ENCODE results near the gene DNTT.

Gene DNTT

GRCh38 chr10:96378741-96379140 lies 74.5 kb downstream of the DNTT start:
- no peak for DNase-seq (ENCODE audit: low read depth)

DNA sequence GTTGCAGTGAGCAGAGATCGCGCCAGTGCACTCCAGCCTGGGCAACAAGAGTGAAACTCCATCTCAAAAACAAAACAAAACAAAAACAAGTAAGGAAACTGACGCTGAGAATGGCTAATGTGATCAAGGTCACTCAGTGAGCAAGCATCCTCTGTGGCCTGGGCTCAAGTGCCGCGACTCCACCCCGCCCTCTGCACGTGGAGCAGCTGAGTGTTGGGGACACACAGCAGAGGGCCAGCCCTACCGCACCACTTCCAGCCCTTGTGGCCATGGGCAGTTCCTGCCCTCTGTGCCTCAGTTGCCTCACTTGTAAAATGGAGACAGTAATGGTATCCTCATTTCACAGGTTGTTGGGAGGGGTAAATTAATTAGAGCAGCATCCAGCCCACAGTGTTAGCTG lies 75.5 kb downstream of the DNTT start:
- no peak for DNase-seq (ENCODE audit: low read depth)

DNA sequence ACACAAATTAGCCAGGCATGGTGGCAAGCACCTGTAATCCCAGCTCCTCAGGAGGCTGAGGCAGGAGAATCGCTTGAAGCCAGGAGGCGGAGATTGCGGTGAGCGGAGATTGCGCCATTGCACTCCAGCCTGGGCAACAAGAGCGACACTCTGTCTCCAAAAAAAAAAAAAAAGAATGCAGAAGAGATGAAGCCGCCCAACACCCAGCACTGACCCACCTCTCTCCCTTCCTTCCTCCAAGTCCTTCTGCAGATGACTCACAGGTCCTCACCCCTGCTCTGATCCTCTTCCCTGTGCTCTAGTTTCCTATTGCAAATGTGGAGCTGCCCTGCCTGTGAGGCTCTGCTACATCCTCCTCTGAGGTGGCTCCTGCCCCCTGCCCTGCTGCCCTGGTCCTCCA lies 76.6 kb downstream of the DNTT start:
- DNase-seq (ENCODE audit: low read depth), result no peak

- DNase-seq (ENCODE audit: low read depth), result no peak
These were observed 80.3 kb downstream of the DNTT start for GRCh38 chr10:96384506-96384905.

GRCh38 chr10:96387161-96387560 lies 82.9 kb downstream of the DNTT start:
- DNase-seq (ENCODE audit: low read depth), result no peak

DNA sequence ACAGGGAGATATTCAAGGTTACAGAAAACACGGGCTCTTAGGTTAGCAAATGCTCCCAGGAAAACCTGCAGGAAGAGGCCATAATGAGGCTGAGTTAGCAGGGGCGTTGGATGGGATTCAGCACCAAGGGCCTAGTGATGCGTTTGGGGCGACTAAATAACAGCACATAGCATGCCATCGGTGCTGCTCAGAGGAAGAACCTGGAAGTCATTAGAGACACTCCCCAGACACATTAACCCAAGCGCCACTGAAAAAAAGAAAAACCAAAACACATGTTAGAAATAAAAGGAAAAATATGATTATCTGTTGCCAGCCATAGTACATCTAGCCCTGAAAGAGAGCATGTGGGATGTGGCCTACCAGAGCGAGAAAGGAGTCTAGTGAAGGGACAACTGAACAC lies 83.4 kb downstream of the DNTT start:
- no peak for DNase-seq (ENCODE audit: low read depth)
